ENCODE results near the gene RASSF3. TPM values are rescaled to one million over a fixed set of nuclear protein-coding genes. Genes with fewer than 3 reads are reported as not detected.
A peak's percentile ranks its signal among the peaks of the same experiment; 100 is the strongest.

Gene RASSF3
- total RNA-seq, 1 experiment from 2014 or later, result 13.4 TPM

DNA sequence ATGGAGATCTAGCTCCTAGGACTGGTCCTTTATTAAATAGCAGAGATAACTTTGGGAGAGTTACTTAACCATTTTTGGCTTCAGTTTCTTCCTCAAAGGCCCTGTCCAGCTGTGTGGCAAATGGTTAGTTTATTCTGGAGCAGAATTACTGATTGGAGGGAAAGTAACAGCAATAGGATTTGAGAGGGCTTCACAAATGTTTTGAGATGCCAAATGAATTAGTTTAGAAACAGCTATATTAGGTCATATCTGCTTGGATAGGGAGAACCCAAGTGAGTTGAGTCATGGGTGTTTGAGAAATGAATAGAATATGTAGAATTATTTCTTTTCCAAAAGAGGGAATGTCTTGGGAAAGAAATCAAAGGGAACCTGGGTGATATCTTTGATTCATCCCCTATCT is 17.5 kb downstream of the RASSF3 start:
- Histone ChIP-seq H2AFZ (ENCODE audit: low read length) (no peak overlapping the region), H3K9me3 (ENCODE audit: low read length) (no peaks in the 10 kb centered on the region), H3K79me2 (ENCODE audit: low read length) (peaks cover 50% of the 10 kb centered on the region), H3K36me3 (ENCODE audit: low read depth, low read length) (no peaks in the 10 kb centered on the region), H3F3A (ENCODE audit: low read length, unreplicated experiment) (peaks cover 15% of the 10 kb centered on the region), H3K9me2 (replicated peaks; ENCODE audit: low read length) (no peaks in the 10 kb centered on the region), H3K4me2 (ENCODE audit: low read length) (no peak overlapping the region), H3K9ac (ENCODE audit: low read length) (no peak overlapping the region), H3K4me1 (ENCODE audit: insufficient read depth, low read length) (peaks cover 44% of the 10 kb centered on the region), H3K27ac (ENCODE audit: low read length) (no peak overlapping the region), H4K20me1 (ENCODE audit: low read length) (no peaks in the 10 kb centered on the region), H3K4me3 (ENCODE audit: low read length) (no peak overlapping the region), H3K27me3 (ENCODE audit: low read length) (no peaks in the 10 kb centered on the region)
- POLR2A ChIA-PET (ENCODE audit: unreplicated experiment), result interaction anchor here (0.8 kb wide), 1 partner anchor 606 kb away, joined by 3 read pairs; no protein-coding TSS in a partner anchor
- DNase-seq, result no peak
- no TSS peak for BruUV-seq (replicated peaks)
- ATAC-seq, result no peak
- intact Hi-C loops (cut with micrococcal nuclease), result loop anchor here (5.0 kb wide), 1 partner anchor 70 kb away; no protein-coding TSS in a partner anchor
- TF ChIP-seq EZH2phosphoT487 (IDR thresholded peaks at IDR 0.05; ENCODE audit: borderline replicate concordance, low read length) (no peak), EZH2 (IDR thresholded peaks at IDR 0.05; ENCODE audit: low read length, unreplicated experiment) (no peak), CTCF (conservative IDR thresholded peaks at IDR 0.05; ENCODE audit: low read depth, low read length) (no peak)
- CTCF ChIA-PET, result no interaction called here

GRCh38 chr12:64631197-64631596 is 20.9 kb downstream of the RASSF3 start:
- CTCF ChIA-PET, result no interaction called here
- Histone ChIP-seq H3K4me3 (ENCODE audit: low read length) (no peak overlapping the region), H3K27me3 (ENCODE audit: low read length) (no peaks in the 10 kb centered on the region), H3K9ac (ENCODE audit: low read length) (no peak overlapping the region), H3K9me2 (replicated peaks; ENCODE audit: low read length) (no peaks in the 10 kb centered on the region), H3K27ac (ENCODE audit: low read length) (no peak overlapping the region), H3K36me3 (ENCODE audit: low read depth, low read length) (no peaks in the 10 kb centered on the region), H3K4me2 (ENCODE audit: low read length) (no peak overlapping the region), H4K20me1 (ENCODE audit: low read length) (no peaks in the 10 kb centered on the region), H3K4me1 (ENCODE audit: insufficient read depth, low read length) (peaks cover 26% of the 10 kb centered on the region), H2AFZ (ENCODE audit: low read length) (no peak overlapping the region), H3K79me2 (ENCODE audit: low read length) (peaks cover 58% of the 10 kb centered on the region), H3K9me3 (ENCODE audit: low read length) (no peaks in the 10 kb centered on the region), H3F3A (ENCODE audit: low read length, unreplicated experiment) (peaks cover 6% of the 10 kb centered on the region)
- POLR2A ChIA-PET (ENCODE audit: unreplicated experiment), result no interaction called here
- ATAC-seq (no peak), DNase-seq (no peak)
- intact Hi-C loops (cut with micrococcal nuclease), result no loop called here
- BruUV-seq (replicated peaks), result no TSS peak
- no peak for TF ChIP-seq EZH2 (IDR thresholded peaks at IDR 0.05; ENCODE audit: low read length, unreplicated experiment)
- TF ChIP-seq CTCF (conservative IDR thresholded peaks at IDR 0.05; ENCODE audit: low read depth, low read length), result no peak
- TF ChIP-seq EZH2phosphoT487 (IDR thresholded peaks at IDR 0.05; ENCODE audit: borderline replicate concordance, low read length), result no peak

DNA sequence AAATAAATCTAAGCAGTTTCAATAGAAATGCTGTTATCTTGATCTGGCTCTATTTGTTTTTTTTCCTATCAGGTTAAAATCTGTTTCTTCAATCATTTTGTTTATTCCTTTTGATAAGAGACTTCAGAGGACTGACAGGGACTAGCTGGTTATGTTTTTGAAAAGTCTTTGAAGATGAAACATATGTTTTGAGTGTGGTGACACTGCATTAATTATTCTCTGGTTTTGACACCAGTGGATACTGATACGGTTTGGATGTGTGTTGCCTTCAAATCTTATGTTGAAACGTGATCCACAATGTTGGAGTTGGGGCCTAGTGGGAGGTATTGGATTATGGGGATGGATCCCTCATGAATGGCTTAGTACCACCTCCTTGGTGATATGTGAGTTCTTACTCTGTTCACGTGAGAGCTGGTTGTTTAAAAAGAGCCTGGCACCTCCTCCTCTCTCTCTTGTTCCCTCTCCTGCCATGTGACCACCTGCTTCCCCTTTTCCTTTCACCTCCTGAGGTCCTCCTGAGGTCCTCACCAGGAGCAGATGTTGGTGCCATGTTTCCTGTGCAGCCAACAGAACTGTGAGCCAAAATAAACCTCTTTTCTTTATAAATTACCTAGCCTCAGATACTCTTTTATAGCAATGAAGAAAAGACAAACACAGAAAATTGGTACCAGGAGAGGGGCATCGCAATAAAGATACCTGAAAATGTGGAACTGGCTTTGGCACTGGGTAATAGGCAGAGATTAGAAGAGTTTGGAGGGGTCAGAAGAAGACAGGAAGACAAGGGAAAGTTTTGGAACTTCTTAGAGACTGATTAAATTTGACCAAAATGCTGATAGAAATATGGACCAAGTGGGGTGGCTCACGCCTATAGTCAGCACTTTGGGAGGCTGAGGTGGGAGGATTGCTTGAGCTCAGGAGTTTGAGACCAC is 23.0 kb downstream of the RASSF3 start:
- Histone ChIP-seq H3K27me3 (ENCODE audit: low read length) (no peaks in the 10 kb centered on the region), H3K4me3 (ENCODE audit: low read length) (no peak overlapping the region), H3K9me2 (replicated peaks; ENCODE audit: low read length) (no peaks in the 10 kb centered on the region), H3K36me3 (ENCODE audit: low read depth, low read length) (no peaks in the 10 kb centered on the region), H3K9ac (ENCODE audit: low read length) (no peak overlapping the region), H3K4me2 (ENCODE audit: low read length) (no peak overlapping the region), H3K79me2 (ENCODE audit: low read length) (peaks cover 42% of the 10 kb centered on the region), H3K27ac (ENCODE audit: low read length) (peak overlapping the region; percentile 53), H3F3A (ENCODE audit: low read length, unreplicated experiment) (no peaks in the 10 kb centered on the region), H4K20me1 (ENCODE audit: low read length) (no peaks in the 10 kb centered on the region), H2AFZ (ENCODE audit: low read length) (no peak overlapping the region), H3K4me1 (ENCODE audit: insufficient read depth, low read length) (peaks cover 12% of the 10 kb centered on the region), H3K9me3 (ENCODE audit: low read length) (no peaks in the 10 kb centered on the region)
- ATAC-seq, result no peak
- ChIA-PET CTCF (no interaction called here), POLR2A (ENCODE audit: unreplicated experiment) (no interaction called here)
- no TSS peak for BruUV-seq (replicated peaks)
- intact Hi-C loops (cut with micrococcal nuclease), result no loop called here
- TF ChIP-seq CTCF (conservative IDR thresholded peaks at IDR 0.05; ENCODE audit: low read depth, low read length) (no peak), EZH2phosphoT487 (IDR thresholded peaks at IDR 0.05; ENCODE audit: borderline replicate concordance, low read length) (no peak), EZH2 (IDR thresholded peaks at IDR 0.05; ENCODE audit: low read length, unreplicated experiment) (no peak)
- no peak for DNase-seq
